IMR-90 (cell line): Measurements from ENCODE around the gene GCK. TPM values are rescaled to one million over a fixed set of nuclear protein-coding genes. Genes with fewer than 3 reads are reported as not detected.

Source experiments
- ATAC-seq: fragments of 200-7000 bp; cut with Tn5 transposase; 2 replicates; pipeline ENCODE4 v1.9.1; 2020; ENCODE audit warnings: low read depth, mild to moderate bottlenecking, moderate library complexity
- BruUV-seq: library from RNA; stranded (reverse); fragments of 400-500 nt; replicated peaks from 2 replicates; lab custom pipeline; 2021; lab: Mats Ljungman, UMichigan
- CTCF ChIA-PET: fragments of 300-600 bp; formaldehyde crosslinking; extraction: SDS; loops from one replicate; lab custom pipeline; 2021; ENCODE audit warnings: antibody characterized with exemption; lab: Yijun Ruan, JAX
- POLR2A ChIA-PET: fragments of 300-600 bp; sonication (Branson Sonifier 250); formaldehyde crosslinking; loops from one replicate; lab custom pipeline; 2022; ENCODE audit warnings: antibody characterized with exemption; ENCODE audit not compliant: unreplicated experiment; lab: Charles Lee
- DNase-seq: peaks from one replicate; pipeline ENCODE4 v3.0.0; 2013
- H2AFZ ChIP-seq: replicated peaks from 2 replicates; pipeline ENCODE3; 2013; ENCODE audit warnings: low read length, mild to moderate bottlenecking; ENCODE audit not compliant: poor library complexity
- H2AK5ac ChIP-seq: 2 replicates; pipeline ENCODE4 v1.6.1; 2013; ENCODE audit warnings: low read depth, low read length, inconsistent platforms
- H2AK9ac ChIP-seq: replicated peaks from 2 replicates; pipeline ENCODE3; 2013; ENCODE audit warnings: mild to moderate bottlenecking, low read depth, low read length, moderate library complexity; ENCODE audit not compliant: poor library complexity
- H2BK120ac ChIP-seq: 2 replicates; pipeline ENCODE4 v1.6.1; 2013; ENCODE audit warnings: low read depth, low read length, inconsistent platforms
- H2BK15ac ChIP-seq: 3 replicates; pipeline ENCODE4 v1.6.1; 2013; ENCODE audit warnings: low read depth, low read length, inconsistent platforms
- H2BK20ac ChIP-seq: 2 replicates; pipeline ENCODE4 v1.6.1; 2013; ENCODE audit warnings: low read depth, mild to moderate bottlenecking, inconsistent platforms, low read length, moderate library complexity
- H2BK5ac ChIP-seq: 2 replicates; pipeline ENCODE4 v1.6.1; 2013; ENCODE audit warnings: mild to moderate bottlenecking, low read depth, low read length, inconsistent platforms; ENCODE audit not compliant: poor library complexity, severe bottlenecking
- H3K14ac ChIP-seq: replicated peaks from 2 replicates; pipeline ENCODE4 v1.6.1; 2013; ENCODE audit warnings: low read depth, low read length, inconsistent platforms
- H3K18ac ChIP-seq: 2 replicates; pipeline ENCODE4 v1.6.1; 2013; ENCODE audit warnings: low read depth, low read length, control low read depth
- H3K23ac ChIP-seq: 2 replicates; pipeline ENCODE4 v1.6.1; 2013; ENCODE audit warnings: low read depth, low read length, inconsistent platforms
- H3K27ac ChIP-seq: 2 replicates; pipeline ENCODE4 v1.5.1; 2013; ENCODE audit warnings: mild to moderate bottlenecking, control low read depth, low read length; ENCODE audit not compliant: insufficient read depth
- H3K27me3 ChIP-seq: 2 replicates; pipeline ENCODE4 v1.6.1; 2013; ENCODE audit warnings: low read length; ENCODE audit not compliant: control insufficient read depth, insufficient read depth
- H3K36me3 ChIP-seq: 2 replicates; pipeline ENCODE4 v1.6.1; 2013; ENCODE audit warnings: low read length, mixed read lengths; ENCODE audit not compliant: control insufficient read depth, insufficient read depth
- H3K4ac ChIP-seq: 2 replicates; pipeline ENCODE4 v1.6.1; 2013; ENCODE audit warnings: low read depth, low read length, inconsistent platforms
- H3K4me1 ChIP-seq: 2 replicates; pipeline ENCODE4 v1.6.1; 2013; ENCODE audit warnings: low read length, mixed read lengths; ENCODE audit not compliant: control insufficient read depth, insufficient read depth
- H3K4me2 ChIP-seq: 2 replicates; pipeline ENCODE4 v1.6.1; 2013; ENCODE audit warnings: low read depth, mild to moderate bottlenecking, control low read depth, low read length, moderate library complexity
- H3K4me3 ChIP-seq: 2 replicates; pipeline ENCODE4 v1.5.1; 2013; ENCODE audit warnings: low read depth, mild to moderate bottlenecking, control low read depth, low read length, moderate library complexity; ENCODE audit not compliant: insufficient read depth
- H3K56ac ChIP-seq: 2 replicates; pipeline ENCODE4 v1.6.1; 2013; ENCODE audit warnings: low read length, inconsistent platforms; ENCODE audit not compliant: insufficient read depth; ENCODE audit errors: extremely low read depth
- H3K79me1 ChIP-seq, 2 experiments: 2 replicates each; pipeline ENCODE4 v1.6.1; 2013; ENCODE audit warnings: low read length in 2 of 2, inconsistent platforms in 1 of 2, low read depth in 1 of 2
- H3K9ac ChIP-seq: 2 replicates; pipeline ENCODE4 v1.6.1; 2013; ENCODE audit warnings: low read depth, low read length, control low read depth
- H3K9me1 ChIP-seq: 2 replicates; pipeline ENCODE4 v1.6.1; 2013; ENCODE audit warnings: low read length, inconsistent platforms; ENCODE audit not compliant: insufficient read depth
- H3K9me3 ChIP-seq: 2 replicates; pipeline ENCODE4 v1.6.1; 2013; ENCODE audit warnings: low read length; ENCODE audit not compliant: control insufficient read depth, insufficient read depth
- H4K20me1 ChIP-seq: 2 replicates; pipeline ENCODE4 v1.6.1; 2013; ENCODE audit warnings: low read length, inconsistent platforms; ENCODE audit not compliant: insufficient read depth
- H4K5ac ChIP-seq: 2 replicates; pipeline ENCODE4 v1.6.1; 2013; ENCODE audit warnings: mild to moderate bottlenecking, low read depth, low read length, control low read depth
- H4K8ac ChIP-seq, 2 experiments: 2 replicates each; pipeline ENCODE4 v1.6.1; 2013; ENCODE audit warnings: low read depth in 2 of 2, low read length in 2 of 2, control low read depth in 1 of 2, inconsistent platforms in 1 of 2
- H4K91ac ChIP-seq: 2 replicates; pipeline ENCODE4 v1.6.1; 2013; ENCODE audit warnings: low read depth, low read length, inconsistent platforms; ENCODE audit not compliant: insufficient read depth
- BHLHE40 ChIP-seq: fragments of 150-350 bp; IDR thresholded peaks from 2 replicates; pipeline ENCODE4 v1.6.1; 2016; ENCODE audit warnings: mild to moderate bottlenecking, low read depth, low read length
- CEBPB ChIP-seq: IDR thresholded peaks from 2 replicates; pipeline ENCODE4 v1.6.1; 2012; ENCODE audit warnings: low read depth, low read length, improper control_type of control experiment
- ELK1 ChIP-seq: fragments of 150-350 bp; IDR thresholded peaks from 2 replicates; pipeline ENCODE4 v1.6.1; 2016; ENCODE audit warnings: low read depth, mild to moderate bottlenecking, low read length, moderate library complexity, borderline replicate concordance
- MAFK ChIP-seq: IDR thresholded peaks from 2 replicates; pipeline ENCODE4 v1.6.1; 2012; ENCODE audit warnings: low read depth, low read length, improper control_type of control experiment
- NFE2L2 ChIP-seq: fragments of 150-350 bp; IDR thresholded peaks from 2 replicates; pipeline ENCODE4 v1.6.1; 2016; ENCODE audit warnings: low read depth, mild to moderate bottlenecking, low read length
- USF2 ChIP-seq: fragments of 150-350 bp; IDR thresholded peaks from 2 replicates; pipeline ENCODE4 v1.6.1; 2017; ENCODE audit warnings: mild to moderate bottlenecking, antibody characterized with exemption, low read length, low read depth
- WGBS, 2 experiments: methylation state at CpG; one replicate each; pipeline versions ENCODE4 v1.1.5 to v1.1.7; 2013; ENCODE audit warnings: missing lambda C conversion rate in 2 of 2; ENCODE audit not compliant: insufficient read length in 1 of 2; ENCODE audit errors: extremely low coverage in 2 of 2; 5-methylcytosine and 5-hydroxymethylcytosine counted together
- dilution Hi-C: fragments of 300-500 bp; cut with HindIII; formaldehyde crosslinking; loops from one replicate; pipeline ENCODE4 v1.14.3; 2018; ENCODE audit warnings: low sequenced_read_pairs; ENCODE audit not compliant: unreplicated experiment
- in situ Hi-C: fragments of 300-500 bp; cut with MboI; formaldehyde crosslinking; loops from 3 replicates; pipeline ENCODE4 v1.14.3; 2019; ENCODE audit warnings: low sequenced_read_pairs, inconsistent platforms, mixed read lengths
- intact Hi-C: fragments of 100-400 bp; cut with micrococcal nuclease; formaldehyde crosslinking; loops from 2 replicates; pipeline ENCODE4 v1.10.0; 2022
- polyA plus RNA-seq, 3 experiments: library from polyadenylated mRNA; depleted of rRNA; stranded (reverse); fragments of >200 nt; gene quantifications; 2 replicates each; pipeline ENCODE4 v1.2.3, GENCODE V29; 2012; ENCODE audit warnings: low replicate concordance in 1 of 3
- total RNA-seq: library from RNA; depleted of rRNA; stranded (reverse); fragments of >200 nt; gene quantifications from 2 replicates; pipeline ENCODE4 v1.2.3, GENCODE V29; 2012

Gene GCK
- total and polyA plus RNA-seq, 2 of the 4 experiments (the other 2 are of a cell fraction), result 0.14 to 0.18 TPM

DNA sequence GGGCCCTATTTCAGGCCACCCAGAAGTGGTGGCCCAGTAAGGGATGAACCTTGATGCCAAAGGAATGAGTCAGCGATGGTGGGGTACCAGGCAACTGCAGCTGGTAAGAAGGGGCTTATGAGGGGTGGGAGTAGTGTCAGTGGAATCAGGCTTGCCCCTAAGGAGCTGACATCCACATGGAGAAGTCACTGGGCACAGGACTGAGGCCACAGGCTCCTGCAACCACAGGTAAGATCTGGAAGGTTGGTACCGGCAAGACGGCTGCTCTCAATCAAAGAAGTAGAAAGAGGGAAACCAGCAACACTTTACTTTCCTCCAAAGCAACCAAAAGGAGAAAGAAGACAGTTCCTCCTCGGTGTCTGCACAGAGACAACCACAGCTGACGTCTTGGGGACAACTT, 2.5 kb downstream of the GCK start:
- no peaks in the 10 kb centered on the region; a peak in 1 of 4 replicates for H3K79me1 ChIP-seq
- dilution Hi-C loops, result no loop called here
- TF ChIP-seq NFE2L2 (no peak), USF2 (no peak), BHLHE40 (no peak), CEBPB (no peak), ELK1 (no peak), MAFK (no peak)
- H3K56ac ChIP-seq, result no peak overlapping the region
- no peak overlapping the region for H2AK9ac ChIP-seq
- H2AK5ac ChIP-seq, result no peak overlapping the region
- 80% methylated on average over 1 of the region's 5 CpGs; no CpG with 5 or more reads in 1 of the 2 experiments for WGBS, 2 experiments
- DNase-seq (no peak), ATAC-seq (no peak)
- BruUV-seq, result no TSS peak
- H3K14ac ChIP-seq, result no peak overlapping the region
- H3K9me3 ChIP-seq, result peaks cover 16% of the 10 kb centered on the region
- H2BK120ac ChIP-seq, result no peak overlapping the region
- no peak overlapping the region for H3K4me3 ChIP-seq
- H3K27ac ChIP-seq, result no peak overlapping the region
- peaks cover 15% of the 10 kb centered on the region for H3K27me3 ChIP-seq
- H3K9me1 ChIP-seq, result no peaks in the 10 kb centered on the region
- no peaks in the 10 kb centered on the region for H4K20me1 ChIP-seq
- no peak overlapping the region for H3K9ac ChIP-seq
- no peak overlapping the region for H2AFZ ChIP-seq
- no peak overlapping the region for H3K4ac ChIP-seq
- no peak overlapping the region for H3K18ac ChIP-seq
- H2BK5ac ChIP-seq, result no peak overlapping the region
- POLR2A ChIA-PET, result no interaction called here
- no peaks in the 10 kb centered on the region for H3K36me3 ChIP-seq
- no peak overlapping the region for H4K8ac ChIP-seq
- in situ Hi-C loops, result no loop called here
- H2BK20ac ChIP-seq, result no peak overlapping the region
- H2BK15ac ChIP-seq, result no peak overlapping the region
- no peak overlapping the region for H4K91ac ChIP-seq
- intact Hi-C loops, result no loop called here
- no peak overlapping the region for H4K5ac ChIP-seq
- CTCF ChIA-PET, result interaction anchor here (0.6 kb wide), 1 partner anchor 20 kb away, joined by 4 read pairs; no protein-coding TSS in a partner anchor
- peaks cover 2% of the 10 kb centered on the region for H3K4me1 ChIP-seq
- H3K4me2 ChIP-seq, result no peak overlapping the region
- no peak overlapping the region for H3K23ac ChIP-seq
